IPS-NIHi11 (cell line): Measurements from ENCODE around the gene PPP1R7.

ENCODE experiments used
- DNase-seq: peaks from one replicate; pipeline ENCODE4 v3.0.0; 2012; ENCODE audit warnings: mixed read lengths, low spot score

PPP1R7 gene

DNA sequence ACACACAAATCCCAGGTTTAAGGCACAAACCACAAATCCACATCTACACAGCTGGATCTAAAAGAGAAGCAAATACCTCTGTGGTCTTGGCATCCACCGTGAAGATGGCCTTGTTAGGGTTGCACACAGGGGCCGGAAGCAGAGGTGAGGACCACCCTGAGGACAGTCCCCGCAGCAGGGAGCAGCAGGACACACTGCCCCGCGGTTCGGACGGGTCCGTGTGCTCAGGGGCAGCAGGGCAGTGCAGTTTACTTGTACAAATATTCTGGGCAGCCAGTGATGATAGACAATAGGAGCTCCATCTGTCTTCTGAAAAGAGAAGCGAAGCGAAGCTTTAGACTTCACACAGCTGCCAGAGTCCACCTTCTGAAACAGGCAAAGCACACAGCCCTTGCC is 9.8 kb upstream of the PPP1R7 start:
- DNase-seq = no peak

DNA sequence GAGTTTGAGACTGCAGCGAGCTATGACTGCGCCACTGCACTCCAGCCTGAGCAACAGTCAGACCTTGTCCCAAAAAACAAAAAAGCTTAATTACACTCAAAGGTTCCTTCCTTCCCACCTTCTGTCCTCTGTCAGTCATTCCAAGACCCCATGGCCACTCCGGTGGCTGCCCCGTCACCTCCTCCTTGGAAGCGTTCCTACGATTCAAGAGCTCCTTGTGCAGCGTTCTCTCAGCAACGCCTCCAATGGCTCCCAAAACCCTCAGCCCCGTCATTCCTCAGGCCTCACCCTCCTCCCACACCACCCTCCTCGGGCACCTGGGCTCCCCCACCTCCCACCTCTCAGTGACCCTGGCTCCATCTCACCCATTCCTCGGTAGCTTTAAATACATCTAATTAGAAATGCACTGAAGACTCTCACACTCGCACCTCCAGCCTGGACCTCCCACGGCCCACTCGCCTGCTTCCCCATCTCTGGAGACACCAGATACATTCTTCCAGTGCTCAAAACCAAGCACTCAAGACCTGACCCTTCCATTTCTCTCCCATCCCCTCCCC is 9.0 kb upstream of the PPP1R7 start:
- DNase-seq = no peak

DNA sequence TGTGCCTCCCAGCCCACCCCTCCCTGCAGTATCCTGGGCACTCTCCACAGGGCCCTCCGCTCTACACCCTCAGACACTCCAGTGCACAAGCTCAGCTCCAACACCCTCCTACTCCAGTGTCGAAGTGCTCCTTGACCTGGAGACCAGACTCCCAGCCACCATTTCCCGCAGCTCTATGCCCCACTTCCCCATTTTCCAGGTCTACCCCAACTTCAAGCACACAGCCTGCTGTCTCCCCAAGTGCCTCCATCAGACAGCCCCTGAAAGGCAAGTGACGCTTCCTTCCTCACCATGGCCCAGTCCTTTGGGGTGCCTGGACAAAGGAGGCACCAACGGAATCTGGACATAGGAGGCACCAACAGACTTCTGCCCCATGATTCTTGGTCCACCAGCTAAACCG is 8.2 kb upstream of the PPP1R7 start:
- no peak for DNase-seq

DNA sequence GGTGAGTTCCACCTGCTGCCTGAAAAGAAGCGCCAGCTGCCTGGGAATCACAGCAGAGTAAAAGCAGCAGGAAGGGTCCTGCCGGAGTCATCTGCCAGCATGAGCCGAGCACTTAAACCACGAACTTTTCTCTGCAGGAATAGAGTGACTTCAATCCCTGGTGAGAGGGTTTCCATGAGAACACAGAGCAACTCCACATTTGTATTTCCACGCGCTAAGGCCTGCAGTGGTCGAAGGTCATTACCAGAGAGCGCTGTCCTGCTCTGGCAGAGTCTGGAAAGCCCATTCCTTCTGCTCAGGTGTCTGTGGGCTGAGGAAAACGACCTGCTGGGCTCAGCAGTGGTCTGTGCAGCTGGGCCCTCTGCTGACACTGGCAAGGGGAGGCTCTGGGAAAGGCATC is 7.7 kb upstream of the PPP1R7 start:
- no peak for DNase-seq

DNA sequence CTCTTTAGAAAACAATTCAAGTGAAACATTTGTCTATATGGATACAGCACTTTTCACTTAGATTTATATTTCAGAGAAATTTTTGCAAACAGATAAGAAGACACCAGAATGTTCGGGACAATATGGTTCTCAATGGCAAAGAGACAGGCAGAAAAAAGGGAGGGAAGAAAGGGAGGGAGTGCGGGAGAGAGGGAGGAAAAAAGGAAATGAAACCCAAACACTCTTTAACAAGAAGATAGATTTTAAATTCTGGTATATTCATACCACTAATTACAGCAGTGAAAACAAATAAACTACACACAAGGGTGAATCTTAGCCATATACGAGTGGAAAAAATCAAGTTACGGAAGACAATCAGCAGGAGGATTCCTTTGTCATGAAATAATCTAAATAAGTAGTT is 4.0 kb upstream of the PPP1R7 start:
- no peak for DNase-seq

DNA sequence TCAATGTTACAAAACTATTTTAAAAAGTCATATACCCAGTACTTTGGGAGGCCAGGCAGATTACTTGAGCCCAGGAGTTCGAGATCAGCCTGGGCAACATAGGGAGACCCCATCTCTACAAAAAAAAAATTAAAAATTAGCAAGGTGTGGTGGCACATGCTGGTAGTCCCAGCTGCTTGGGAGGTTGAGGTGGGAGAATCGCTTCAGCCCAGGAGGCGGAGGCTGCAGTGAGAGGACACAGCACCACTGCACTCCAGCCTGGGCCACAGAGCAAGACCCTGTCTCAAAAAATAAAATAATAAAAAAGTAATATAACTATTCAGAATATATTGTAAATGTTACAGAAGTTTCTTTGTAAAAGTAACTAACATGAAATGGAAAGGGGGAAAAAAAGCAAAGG is 2.9 kb upstream of the PPP1R7 start:
- no peak for DNase-seq

DNA sequence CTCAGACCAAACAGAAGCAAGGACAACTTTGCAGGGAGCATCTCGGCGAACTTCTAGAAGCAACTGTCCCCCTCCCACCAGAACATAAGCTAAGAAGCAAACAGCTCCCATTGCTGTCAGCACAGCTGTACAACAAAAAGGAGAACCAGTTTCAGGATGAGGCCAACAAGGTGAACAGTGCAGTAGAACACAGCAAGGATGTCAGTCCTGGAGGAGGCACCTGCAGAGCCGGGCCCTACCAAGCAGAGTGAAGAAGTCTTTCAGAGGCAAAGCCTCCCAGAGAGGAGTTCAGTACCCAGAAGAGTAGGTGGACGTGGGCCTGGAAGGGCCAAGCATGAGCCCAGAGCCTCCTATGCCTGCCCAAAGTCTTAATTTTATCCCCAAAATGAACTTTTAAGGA is 2.0 kb upstream of the PPP1R7 start:
- no peak for DNase-seq

DNA sequence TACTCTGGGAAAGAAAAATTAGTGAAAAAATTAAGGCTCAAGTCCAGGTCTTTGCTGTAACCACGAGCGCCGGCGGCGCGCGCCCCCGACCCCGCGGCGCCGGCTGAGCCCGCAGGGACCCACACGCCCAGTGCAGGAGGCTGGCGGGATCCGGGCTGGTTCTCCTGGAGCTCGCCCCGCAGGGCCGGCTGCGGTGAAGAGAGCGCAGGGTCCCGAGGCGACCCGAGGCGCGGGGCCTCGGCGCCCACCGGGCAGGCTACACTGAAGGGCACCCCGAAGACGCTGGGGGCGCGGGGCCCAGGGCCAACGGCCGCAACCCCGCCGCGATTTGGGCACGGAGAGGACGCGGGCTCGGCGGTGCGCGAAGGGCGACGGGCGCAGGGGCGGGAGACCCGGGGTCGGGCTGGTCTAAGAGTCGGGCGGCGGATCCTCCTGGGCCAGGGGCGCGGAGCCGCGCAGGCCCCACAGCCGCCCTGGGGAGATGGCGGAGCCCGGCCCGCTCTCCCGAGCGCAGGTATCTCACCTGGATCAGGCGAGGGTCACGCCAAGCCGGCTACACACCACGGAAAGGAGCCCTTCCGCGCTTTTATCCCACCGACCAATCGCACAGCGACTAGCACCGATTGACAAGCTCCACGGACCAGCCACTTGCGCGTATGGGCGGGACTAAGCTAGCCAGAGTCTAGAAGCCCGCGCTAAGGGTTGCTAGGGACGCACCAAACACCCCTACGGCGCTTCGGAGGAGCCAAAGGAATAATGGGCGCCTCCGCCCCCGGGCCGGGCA is 1.2 kb upstream of the PPP1R7 start, which contains the start of gene PASK:
Gene PASK (minus strand): TSS at position 582 of the 784 bp plus-strand sequence. CDS start 6,440 bp downstream, outside the sequence.
- peak; percentile 94 for DNase-seq

DNA sequence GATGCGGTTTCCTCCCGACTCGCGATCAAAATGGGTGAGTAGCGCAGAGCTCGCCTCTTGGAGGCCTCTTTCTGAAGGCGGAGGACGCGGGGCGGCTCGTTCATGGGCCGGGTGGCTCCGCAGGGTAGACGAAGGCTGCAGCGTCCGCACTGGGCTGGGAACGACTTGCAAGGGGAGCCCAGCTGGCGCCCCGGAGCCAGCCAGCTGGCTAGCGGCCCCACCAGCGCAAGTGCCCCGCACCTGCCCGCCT is 667 bp upstream of the PPP1R7 start:
- no peak for DNase-seq

DNA sequence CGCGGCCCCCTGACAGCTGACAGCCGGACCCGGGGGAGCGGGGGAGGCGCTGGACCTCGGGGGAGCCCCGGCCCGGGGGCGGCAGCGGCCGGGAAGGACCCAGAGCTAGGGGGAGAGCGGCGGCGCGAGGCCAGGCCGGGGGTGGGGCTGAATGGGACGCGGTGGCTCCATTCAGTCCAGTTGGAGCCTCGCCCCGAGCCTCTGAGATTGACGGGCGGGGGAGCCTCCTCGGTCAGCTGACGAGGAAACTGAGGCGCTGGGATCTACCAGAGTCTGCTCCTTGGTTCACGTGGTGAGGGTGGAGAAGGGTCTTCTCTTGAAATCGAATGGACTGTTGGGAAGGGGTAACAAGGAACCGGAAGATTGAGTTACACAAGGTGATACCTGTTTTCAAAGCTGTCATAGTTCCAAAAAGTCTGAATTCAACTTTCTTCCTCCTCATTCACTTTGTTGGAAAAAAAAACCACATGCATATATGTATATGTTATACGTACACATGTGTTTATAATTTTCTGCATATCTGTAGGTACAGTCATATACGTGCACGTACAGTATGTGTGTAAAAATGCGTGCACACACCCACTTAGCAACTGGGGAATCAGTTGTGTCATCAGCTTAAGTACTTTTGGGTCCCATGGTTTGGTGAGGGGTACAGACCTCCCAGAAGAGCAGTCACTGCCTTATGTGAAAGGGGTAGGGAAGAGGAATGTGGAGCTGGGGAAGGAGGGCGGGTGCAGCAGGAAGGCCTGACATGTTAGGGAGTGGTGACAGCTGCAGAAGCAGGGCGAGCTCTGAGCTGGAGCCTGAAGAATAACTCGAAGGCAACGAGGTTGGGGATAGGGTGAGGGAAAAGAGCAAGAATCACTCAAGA is 628 bp downstream of the PPP1R7 start:
- no peak for DNase-seq

DNA sequence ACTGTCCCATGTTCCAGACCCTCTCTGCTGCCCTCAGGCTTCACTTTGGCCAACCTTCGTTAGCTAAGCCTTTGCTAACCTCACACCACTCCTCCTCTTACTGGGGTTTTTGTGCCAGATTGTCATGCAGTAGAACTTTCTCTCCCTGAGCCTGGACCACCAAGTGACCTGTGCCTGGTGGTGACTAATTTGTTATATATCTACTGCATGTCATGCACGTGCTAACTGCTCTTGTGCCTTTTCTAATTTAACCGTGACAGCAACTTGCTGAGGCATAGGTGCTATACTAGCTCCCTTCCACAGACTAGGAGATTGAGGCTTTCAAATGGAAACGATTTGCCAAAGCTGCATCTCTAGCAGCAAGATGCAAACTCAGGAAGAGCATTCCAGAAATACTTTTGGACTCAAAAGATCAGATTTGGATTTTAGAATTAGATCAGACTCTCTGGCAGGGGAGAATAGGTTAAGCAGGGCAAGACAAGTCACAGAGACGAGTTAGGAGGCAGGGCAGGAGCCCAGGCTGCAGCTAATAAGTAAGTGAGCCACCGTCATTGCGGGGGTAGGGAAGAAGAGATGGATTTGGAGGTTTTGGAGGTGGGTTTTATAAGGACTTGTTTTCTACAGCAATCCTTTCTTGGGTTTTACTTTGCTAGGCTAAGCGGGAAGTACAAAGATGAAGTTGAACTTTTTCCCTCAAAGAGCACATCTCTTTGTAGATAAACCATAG is 1.8 kb downstream of the PPP1R7 start:
- DNase-seq = no peak

DNA sequence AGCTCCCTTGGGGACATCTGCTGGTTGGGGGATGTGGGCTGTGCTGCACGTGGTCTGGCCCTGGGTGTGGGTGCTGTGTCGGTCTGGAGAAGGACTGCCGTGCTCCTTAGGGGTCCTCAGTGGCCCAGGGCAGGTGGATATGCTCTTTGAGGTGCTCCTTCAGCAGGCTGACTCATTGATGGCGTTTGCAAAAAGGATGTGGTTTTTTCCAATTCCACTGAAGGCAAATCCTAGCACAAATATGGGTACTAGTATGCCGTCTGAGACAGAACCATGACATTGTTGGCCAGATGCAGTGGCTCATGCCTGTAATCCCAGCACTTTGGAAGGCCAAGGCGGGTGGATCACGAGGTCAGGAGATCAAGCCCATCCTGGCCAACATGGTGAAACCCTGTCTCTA is 3.3 kb downstream of the PPP1R7 start:
- no peak for DNase-seq

DNA sequence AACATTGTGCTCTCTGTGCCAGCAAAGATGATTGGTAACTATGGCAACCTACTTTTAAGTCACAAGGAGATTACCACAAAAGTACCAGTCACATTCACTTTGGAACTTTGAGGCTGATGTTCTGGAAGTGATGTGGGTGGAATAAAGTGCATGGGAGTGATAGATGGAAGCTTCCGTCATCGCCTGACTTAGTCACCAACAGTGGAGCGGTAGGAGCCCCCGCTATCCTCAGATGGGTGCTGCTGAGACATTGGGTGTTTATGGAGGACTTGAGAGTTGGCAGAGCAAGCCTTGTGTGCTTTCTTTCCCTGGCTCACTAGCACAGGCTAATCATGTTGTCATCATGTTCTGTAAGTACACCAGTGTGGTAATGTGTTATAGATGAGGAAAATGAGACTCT is 4.6 kb downstream of the PPP1R7 start:
- no peak for DNase-seq

DNA sequence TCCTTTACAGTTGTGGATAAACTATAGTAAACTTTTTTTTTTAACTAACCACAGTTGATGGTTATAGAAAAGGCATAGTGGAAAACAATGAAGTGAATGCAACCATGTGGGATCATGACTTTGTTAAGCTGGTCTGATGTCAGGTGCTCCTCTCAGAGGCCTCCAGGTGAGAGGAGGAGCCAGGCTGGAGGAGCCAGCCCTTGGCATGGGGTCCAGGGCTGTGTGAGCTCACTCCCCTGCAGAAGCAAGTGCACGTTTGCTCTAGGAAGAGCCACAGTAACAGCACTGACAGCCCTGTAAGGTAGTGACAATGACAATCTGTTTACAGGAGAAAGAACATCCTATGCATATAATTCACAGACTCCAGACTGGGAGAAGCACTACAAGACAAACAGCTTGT is 5.7 kb downstream of the PPP1R7 start:
- no peak for DNase-seq

DNA sequence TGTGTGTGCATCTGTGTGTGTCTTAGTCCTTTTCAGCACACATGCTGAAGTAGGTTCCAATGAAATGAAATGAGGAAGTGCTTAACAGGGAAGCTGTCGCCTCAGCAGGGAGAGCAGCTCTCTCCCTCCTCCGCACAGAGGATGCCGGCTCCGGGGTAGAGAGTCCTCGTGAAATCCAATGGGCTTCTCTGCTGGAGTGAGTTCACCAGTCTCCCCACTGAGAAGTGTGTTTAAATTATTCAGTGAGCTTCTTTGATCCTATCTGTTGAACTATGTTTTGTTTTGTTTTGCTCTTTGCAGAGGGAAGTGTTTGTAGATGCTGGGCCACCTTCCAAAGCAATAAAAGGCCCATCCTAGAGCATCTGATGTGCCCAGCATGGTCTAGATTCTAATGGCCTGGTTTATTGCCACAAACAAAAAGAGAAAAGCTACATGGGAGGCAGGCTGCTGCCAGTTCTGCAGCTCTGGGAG is 6.7 kb downstream of the PPP1R7 start:
- DNase-seq = no peak

DNA sequence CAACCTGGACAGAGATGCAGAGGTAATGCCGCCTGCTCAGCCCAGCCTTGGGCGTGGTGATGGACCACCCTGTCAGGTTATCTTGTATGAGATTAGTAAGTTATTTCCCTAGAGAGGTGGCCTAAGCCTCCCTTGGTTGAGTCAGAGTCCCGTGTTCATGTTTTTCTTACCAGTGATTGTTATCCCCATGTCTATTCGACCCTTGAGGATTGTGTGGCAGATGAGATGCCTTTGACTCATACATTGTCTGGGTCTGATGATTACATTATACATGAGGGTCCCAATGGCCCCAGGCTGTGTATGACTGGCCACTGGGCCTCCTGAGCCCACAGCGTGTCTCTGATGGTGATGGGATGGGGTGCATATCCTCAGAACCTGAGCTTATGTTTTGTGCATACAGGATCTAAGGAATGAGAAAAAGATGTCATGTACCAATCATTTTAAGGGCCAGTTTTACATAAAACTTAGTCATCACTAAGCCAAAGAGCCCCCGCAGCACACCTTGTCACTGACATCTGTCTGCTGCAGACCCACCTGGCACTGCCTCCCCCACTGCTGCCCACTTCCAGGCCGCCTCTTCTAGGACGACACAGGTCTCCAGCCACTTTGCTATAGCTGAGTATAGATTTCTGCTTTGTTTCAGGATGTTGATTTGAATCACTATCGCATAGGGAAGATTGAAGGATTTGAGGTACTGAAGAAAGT is 7.7 kb downstream of the PPP1R7 start:
- no peak for DNase-seq

DNA sequence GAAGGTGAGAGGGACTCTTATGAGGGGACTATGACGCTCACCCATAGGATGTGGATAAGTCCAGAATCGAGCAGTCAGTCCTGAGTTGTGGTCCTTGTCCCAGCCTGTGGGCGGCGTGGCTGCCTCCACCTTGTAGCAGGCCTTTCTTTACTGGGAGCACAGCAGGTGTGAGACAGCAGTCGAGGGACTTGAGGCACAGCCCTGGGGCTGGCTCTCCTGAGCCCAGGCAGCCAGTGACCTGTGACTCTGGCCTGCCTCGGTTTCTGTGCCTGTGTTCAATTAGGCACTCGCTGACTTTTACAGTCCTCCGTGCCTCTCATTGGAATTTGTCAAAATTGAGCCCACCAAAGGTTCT is 8.3 kb downstream of the PPP1R7 start:
- no peak for DNase-seq

DNA sequence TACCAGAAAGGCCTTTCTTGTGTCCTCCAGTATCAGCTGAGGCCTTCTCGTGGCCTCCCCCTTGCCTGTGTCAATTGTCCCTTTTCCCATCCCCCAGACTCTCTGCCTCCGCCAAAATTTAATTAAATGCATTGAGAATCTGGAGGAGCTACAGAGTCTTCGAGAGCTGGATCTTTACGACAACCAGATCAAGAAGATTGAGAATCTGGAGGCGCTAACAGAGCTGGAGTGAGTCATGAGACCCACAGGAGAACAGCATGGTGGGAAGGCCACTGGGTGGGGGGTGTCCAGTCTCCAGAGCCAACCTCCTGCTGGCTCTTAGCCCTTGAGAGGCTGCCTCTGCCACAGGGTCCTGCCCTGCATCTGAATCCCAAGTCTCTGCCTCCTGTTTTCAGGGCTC is 8.8 kb downstream of the PPP1R7 start:
- no peak for DNase-seq

DNA sequence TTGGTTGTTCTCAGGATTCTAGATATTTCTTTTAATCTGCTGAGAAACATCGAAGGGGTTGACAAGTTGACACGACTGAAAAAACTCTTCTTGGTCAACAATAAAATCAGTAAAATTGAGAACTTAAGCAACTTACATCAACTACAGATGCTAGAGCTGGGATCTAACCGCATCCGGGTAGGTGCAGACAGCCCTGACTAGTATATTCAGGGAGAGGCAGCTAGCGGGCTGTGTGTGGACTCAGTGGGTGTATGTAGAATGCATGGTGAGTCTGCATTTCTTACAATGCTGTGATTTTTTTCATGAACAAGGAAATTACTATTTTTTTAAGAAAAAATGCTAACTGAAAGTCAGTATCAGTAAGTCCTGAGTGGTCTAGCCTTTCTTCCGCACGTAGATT is 10.1 kb downstream of the PPP1R7 start:
- DNase-seq = no peak

DNA sequence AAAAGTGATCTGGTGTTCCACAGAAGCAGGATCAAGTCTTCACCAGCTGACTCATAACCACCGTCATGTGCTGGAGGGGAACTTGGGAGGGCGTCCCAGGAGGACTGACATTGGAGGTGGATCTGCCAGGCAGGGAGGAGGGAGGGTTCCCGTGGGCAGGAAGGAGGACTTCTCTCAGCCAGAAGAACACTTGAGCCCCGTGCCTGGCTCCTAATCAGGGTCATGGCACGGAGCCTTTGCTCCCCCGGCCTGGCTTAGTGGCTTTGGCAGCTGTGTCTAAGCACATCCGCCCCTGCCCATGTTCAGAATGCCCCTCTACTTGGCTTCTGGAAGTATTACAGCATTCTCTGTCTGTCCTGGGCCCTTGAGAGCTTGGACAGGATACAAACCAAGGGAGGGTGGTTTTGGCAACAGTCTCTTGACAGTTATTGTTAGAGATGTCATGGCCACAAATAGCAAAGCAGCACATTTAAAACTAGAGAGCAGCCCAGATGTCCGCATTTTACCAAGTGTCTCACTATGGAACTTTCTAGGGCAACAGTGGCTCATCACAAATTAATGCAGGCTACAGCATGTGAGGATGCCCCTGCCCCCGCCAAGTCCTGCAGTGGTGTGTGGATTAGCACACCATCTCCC is 11.5 kb downstream of the PPP1R7 start:
- no peak for DNase-seq

DNA sequence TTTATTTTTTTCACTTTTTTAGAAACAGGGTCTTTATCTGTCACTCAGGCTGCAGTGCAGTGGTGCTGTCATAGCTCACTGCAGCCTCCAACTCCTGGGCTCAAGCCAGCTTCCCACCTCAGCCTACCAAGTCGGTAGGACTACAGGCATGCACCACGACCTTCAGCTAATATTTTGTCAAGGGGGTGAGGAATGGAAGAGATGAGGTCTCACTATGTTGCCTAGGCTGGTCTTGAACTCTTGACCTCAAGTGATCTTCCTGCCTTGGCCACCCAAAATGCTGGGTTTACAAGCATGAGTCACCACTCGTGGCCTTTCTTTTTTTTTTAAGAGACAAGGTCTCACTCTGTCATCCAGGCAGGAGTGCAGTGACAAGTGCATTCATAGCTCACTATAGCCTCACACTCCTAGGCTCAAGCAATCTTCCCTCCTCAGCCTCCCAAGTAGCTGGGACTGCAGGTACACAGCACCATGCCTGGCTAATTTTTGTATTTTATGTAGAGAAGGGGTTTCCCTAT is 13.4 kb downstream of the PPP1R7 start:
- no peak for DNase-seq
